Fibroblast of pulmonary artery (primary cell): ENCODE data around the gene CHPF2.
A peak's percentile ranks its signal among the peaks of the same experiment; 100 is the strongest.

ENCODE experiments used
- DNase-seq: peaks from one replicate; pipeline ENCODE4 v3.0.0-alpha.2; 2010; ENCODE audit warnings: low read depth
- H3K4me3 ChIP-seq: replicated peaks from 2 replicates; pipeline ENCODE4 v1.5.1; 2011; ENCODE audit warnings: low read depth, mild to moderate bottlenecking, control low read depth, low read length, moderate library complexity
- CTCF ChIP-seq: IDR thresholded peaks from 2 replicates; pipeline ENCODE4 v1.5.1; 2011; ENCODE audit warnings: mild to moderate bottlenecking, control low read depth, low read length, inconsistent platforms; ENCODE audit errors: missing control alignments

CHPF2 gene

GRCh38 chr7:151244196-151244840, 12.0 kb downstream of the CHPF2 start:
- no peak overlapping the region for H3K4me3 ChIP-seq
- peak; percentile 95 for TF ChIP-seq CTCF
- peak; percentile 64 for DNase-seq

- TF ChIP-seq CTCF: no peak
- no peak for DNase-seq
- peak overlapping the region; percentile 12 for H3K4me3 ChIP-seq
Observed at GRCh38 chr7:151244841-151245346, 12.6 kb downstream of the CHPF2 start.

GRCh38 chr7:151245360-151246101, 13.2 kb downstream of the CHPF2 start:
- DNase-seq: no peak
- TF ChIP-seq CTCF: peak; percentile 17
- H3K4me3 ChIP-seq: peak overlapping the region; percentile 22

- TF ChIP-seq CTCF: no peak
- no peak overlapping the region for H3K4me3 ChIP-seq
- DNase-seq: no peak
Observed at GRCh38 chr7:151246102-151246850, 14.0 kb downstream of the CHPF2 start.

GRCh38 chr7:151246851-151247580, 14.7 kb downstream of the CHPF2 start:
- TF ChIP-seq CTCF: no peak
- peak overlapping the region; percentile 72 for H3K4me3 ChIP-seq
- DNase-seq: no peak

- H3K4me3 ChIP-seq: peak overlapping the region; percentile 72
- DNase-seq: no peak
- no peak for TF ChIP-seq CTCF
Observed at GRCh38 chr7:151247611-151248345, 15.5 kb downstream of the CHPF2 start.
